Panc1 (cell line): ENCODE measurements around the gene PSME1. TPM values are rescaled to one million over a fixed set of nuclear protein-coding genes. Genes with fewer than 3 reads are reported as not detected.

Experiments
- ATAC-seq: fragments of 200-7000 bp; cut with Tn5 transposase; 2 replicates; pipeline ENCODE4 v1.9.1; 2020; ENCODE audit warnings: mild to moderate bottlenecking, moderate library complexity
- BruUV-seq: library from RNA; stranded (reverse); fragments of 400-500 nt; replicated peaks from 2 replicates; lab custom pipeline; 2021; lab: Mats Ljungman, UMichigan
- CTCF ChIA-PET: fragments of 300-600 bp; sonication (Branson Sonifier 250); formaldehyde crosslinking; loops from one replicate; lab custom pipeline; 2022; ENCODE audit warnings: antibody characterized with exemption; lab: Charles Lee
- POLR2A ChIA-PET: fragments of 300-600 bp; sonication (Branson Sonifier 250); formaldehyde crosslinking; loops from one replicate; lab custom pipeline; 2022; ENCODE audit warnings: antibody characterized with exemption; lab: Charles Lee
- DNase-seq: peaks from one replicate; pipeline ENCODE4 v3.0.0-alpha.2; 2010; ENCODE audit warnings: low read depth, low spot score
- H3K27ac ChIP-seq: 2 replicates; pipeline ENCODE4 v1.5.1; 2011; ENCODE audit warnings: mild to moderate bottlenecking, low read length, inconsistent platforms
- H3K27me3 ChIP-seq: fragments of 200-500 bp; sonication (Bioruptor generic); 2 replicates; pipeline ENCODE4 v1.6.0; 2014; ENCODE audit warnings: low read length, inconsistent platforms; ENCODE audit not compliant: control insufficient read depth, insufficient read depth
- H3K36me3 ChIP-seq: fragments of 200-500 bp; sonication (Bioruptor generic); 2 replicates; pipeline ENCODE4 v1.5.1; 2014; ENCODE audit warnings: inconsistent platforms, mild to moderate bottlenecking, low read length, moderate library complexity; ENCODE audit not compliant: control insufficient read depth, insufficient read depth
- H3K4me1 ChIP-seq: 2 replicates; pipeline ENCODE4 v1.5.1; 2011; ENCODE audit warnings: inconsistent platforms, mild to moderate bottlenecking, low read length, moderate library complexity; ENCODE audit not compliant: control insufficient read depth, insufficient read depth
- H3K4me3 ChIP-seq, 2 experiments: 2 replicates each; pipeline ENCODE4 v1.5.1; 2011 to 2012; ENCODE audit warnings: low read depth in 2 of 2, low read length in 2 of 2, mild to moderate bottlenecking in 2 of 2, inconsistent platforms in 1 of 2, moderate library complexity in 1 of 2
- H3K9me3 ChIP-seq: fragments of 200-500 bp; sonication (Bioruptor generic); 2 replicates; pipeline ENCODE4 v1.5.1; 2014; ENCODE audit warnings: low read depth, mild to moderate bottlenecking, inconsistent platforms, low read length, moderate library complexity; ENCODE audit not compliant: control insufficient read depth, insufficient read depth
- POLR2AphosphoS5 ChIP-seq: IDR thresholded peaks from 2 replicates; pipeline ENCODE4 v1.6.1; 2012; ENCODE audit warnings: mild to moderate bottlenecking, low read depth, low read length, moderate library complexity
- SIN3A ChIP-seq: IDR thresholded peaks from 2 replicates; pipeline ENCODE4 v1.6.1; 2012; ENCODE audit warnings: low read depth, mild to moderate bottlenecking, low read length, moderate library complexity, borderline replicate concordance; ENCODE audit not compliant: insufficient read depth
- TCF7L2 ChIP-seq: IDR thresholded peaks from 2 replicates; pipeline ENCODE4 v1.6.1; 2011; ENCODE audit warnings: mild to moderate bottlenecking, low read depth, low read length, inconsistent platforms
- in situ Hi-C: cut with HindIII; loops from 2 replicates; pipeline ENCODE4 v1.10.0; 2016; ENCODE audit warnings: low sequenced_read_pairs, low pct_unique_long_range_greater_than_20kb
- intact Hi-C: fragments of 100-400 bp; cut with micrococcal nuclease; formaldehyde crosslinking; loops from one replicate; pipeline ENCODE4 v1.10.0; 2022; ENCODE audit not compliant: unreplicated experiment
- total RNA-seq: library from RNA; stranded (reverse); gene quantifications from one replicate; pipeline ENCODE4 v1.2.1, GENCODE V29; 2021; ENCODE audit not compliant: unreplicated experiment
- TF ChIP-seq, protein P1 (sequence below): fragments of 450-650 bp; IDR thresholded peaks from 2 replicates; pipeline ENCODE4 v1.5.1; 2017; ENCODE audit warnings: mild to moderate bottlenecking
- TF ChIP-seq, protein P2 (sequence below), 2 experiments: IDR thresholded peaks; 2 replicates each; pipeline ENCODE4 v1.6.1; 2011 to 2012; ENCODE audit warnings: low read depth in 2 of 2, control low read depth in 1 of 2, low read length in 1 of 2, mild to moderate bottlenecking in 1 of 2, moderate library complexity in 1 of 2; ENCODE audit not compliant: insufficient read depth in 1 of 2

PSME1 gene
- total RNA-seq, 1 experiment from 2014 or later = 130 TPM

DNA sequence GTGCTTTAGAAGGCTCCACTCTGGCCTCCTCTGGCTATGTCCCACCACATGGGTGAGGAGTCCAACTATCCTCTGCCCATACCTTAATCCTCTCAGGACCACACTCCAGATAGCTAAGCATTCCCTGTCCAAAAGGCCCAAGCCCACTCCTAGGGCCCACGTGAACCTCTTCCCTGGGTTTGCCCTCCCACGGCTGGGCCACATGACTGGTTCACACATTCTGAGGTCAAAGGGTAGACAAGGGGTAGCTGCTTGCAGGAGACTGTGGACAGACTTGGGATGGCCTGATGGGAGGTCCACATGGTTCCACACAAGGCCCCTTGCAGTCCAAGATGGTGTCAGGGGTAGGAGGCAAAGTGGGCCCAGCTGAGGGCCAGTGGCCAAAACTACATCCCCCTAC is 47.9 kb upstream of the PSME1 start:
- no peaks in the 10 kb centered on the region for H3K36me3 ChIP-seq
- no peak overlapping the region for H3K4me3 ChIP-seq
- ATAC-seq (no peak), DNase-seq (no peak)
- no TSS peak for BruUV-seq
- no peaks in the 10 kb centered on the region for H3K9me3 ChIP-seq
- intact Hi-C loops (no loop called here), in situ Hi-C loops (no loop called here)
- H3K27me3 ChIP-seq = no peaks in the 10 kb centered on the region
- POLR2A ChIA-PET = no interaction called here
- no peak overlapping the region for H3K27ac ChIP-seq
- no peaks in the 10 kb centered on the region for H3K4me1 ChIP-seq
- TF ChIP-seq, protein P1, sequence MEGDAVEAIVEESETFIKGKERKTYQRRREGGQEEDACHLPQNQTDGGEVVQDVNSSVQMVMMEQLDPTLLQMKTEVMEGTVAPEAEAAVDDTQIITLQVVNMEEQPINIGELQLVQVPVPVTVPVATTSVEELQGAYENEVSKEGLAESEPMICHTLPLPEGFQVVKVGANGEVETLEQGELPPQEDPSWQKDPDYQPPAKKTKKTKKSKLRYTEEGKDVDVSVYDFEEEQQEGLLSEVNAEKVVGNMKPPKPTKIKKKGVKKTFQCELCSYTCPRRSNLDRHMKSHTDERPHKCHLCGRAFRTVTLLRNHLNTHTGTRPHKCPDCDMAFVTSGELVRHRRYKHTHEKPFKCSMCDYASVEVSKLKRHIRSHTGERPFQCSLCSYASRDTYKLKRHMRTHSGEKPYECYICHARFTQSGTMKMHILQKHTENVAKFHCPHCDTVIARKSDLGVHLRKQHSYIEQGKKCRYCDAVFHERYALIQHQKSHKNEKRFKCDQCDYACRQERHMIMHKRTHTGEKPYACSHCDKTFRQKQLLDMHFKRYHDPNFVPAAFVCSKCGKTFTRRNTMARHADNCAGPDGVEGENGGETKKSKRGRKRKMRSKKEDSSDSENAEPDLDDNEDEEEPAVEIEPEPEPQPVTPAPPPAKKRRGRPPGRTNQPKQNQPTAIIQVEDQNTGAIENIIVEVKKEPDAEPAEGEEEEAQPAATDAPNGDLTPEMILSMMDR = no peak
- TF ChIP-seq, protein P2, sequence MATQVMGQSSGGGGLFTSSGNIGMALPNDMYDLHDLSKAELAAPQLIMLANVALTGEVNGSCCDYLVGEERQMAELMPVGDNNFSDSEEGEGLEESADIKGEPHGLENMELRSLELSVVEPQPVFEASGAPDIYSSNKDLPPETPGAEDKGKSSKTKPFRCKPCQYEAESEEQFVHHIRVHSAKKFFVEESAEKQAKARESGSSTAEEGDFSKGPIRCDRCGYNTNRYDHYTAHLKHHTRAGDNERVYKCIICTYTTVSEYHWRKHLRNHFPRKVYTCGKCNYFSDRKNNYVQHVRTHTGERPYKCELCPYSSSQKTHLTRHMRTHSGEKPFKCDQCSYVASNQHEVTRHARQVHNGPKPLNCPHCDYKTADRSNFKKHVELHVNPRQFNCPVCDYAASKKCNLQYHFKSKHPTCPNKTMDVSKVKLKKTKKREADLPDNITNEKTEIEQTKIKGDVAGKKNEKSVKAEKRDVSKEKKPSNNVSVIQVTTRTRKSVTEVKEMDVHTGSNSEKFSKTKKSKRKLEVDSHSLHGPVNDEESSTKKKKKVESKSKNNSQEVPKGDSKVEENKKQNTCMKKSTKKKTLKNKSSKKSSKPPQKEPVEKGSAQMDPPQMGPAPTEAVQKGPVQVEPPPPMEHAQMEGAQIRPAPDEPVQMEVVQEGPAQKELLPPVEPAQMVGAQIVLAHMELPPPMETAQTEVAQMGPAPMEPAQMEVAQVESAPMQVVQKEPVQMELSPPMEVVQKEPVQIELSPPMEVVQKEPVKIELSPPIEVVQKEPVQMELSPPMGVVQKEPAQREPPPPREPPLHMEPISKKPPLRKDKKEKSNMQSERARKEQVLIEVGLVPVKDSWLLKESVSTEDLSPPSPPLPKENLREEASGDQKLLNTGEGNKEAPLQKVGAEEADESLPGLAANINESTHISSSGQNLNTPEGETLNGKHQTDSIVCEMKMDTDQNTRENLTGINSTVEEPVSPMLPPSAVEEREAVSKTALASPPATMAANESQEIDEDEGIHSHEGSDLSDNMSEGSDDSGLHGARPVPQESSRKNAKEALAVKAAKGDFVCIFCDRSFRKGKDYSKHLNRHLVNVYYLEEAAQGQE (IDR thresholded peaks at IDR 0.05; ENCODE audit: insufficient read depth in 1 of 2, low read depth in 2 of 2, low read length in 1 of 2) = no peak
- TF ChIP-seq POLR2AphosphoS5 (no peak), TCF7L2 (no peak), SIN3A (no peak)
- CTCF ChIA-PET = interaction anchor here (0.5 kb wide), 1 partner anchor 28 kb away, joined by 12 read pairs; no protein-coding TSS in a partner anchor

DNA sequence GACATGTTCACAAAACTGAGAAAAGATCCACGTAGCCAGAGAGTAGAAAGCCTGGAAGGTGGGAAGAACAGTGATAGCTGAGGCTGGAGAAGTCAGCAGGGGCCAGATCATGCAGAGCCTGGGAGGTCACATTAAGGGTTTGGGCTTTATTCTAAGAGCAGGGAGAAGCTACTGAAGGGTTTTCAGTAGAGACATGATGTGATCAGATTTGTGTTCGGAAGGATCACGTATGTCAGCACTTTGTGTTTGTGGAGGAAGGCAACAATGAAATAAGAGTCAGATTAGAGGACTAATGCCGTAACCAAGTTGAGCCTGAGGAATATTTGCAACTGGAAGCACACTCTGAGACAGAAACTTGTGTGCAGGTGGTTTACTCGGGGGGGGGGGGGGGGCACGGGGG is 46.1 kb upstream of the PSME1 start:
- no peak overlapping the region for H3K27ac ChIP-seq
- no peaks in the 10 kb centered on the region for H3K27me3 ChIP-seq
- H3K36me3 ChIP-seq = no peaks in the 10 kb centered on the region; the same call in 1 of the 2 replicates
- BruUV-seq = no TSS peak
- ATAC-seq (no peak), DNase-seq (no peak)
- POLR2A ChIA-PET = interaction anchor here (0.6 kb wide), 1 partner anchor 20 kb away, joined by 10 read pairs; no protein-coding TSS in a partner anchor
- no peaks in the 10 kb centered on the region for H3K9me3 ChIP-seq
- H3K4me1 ChIP-seq = no peaks in the 10 kb centered on the region; the same call in 1 of the 2 replicates
- CTCF ChIA-PET = interaction anchor here (1.2 to 4.0 kb wide), 2 partner anchors 19 to 32 kb away, joined by 5 to 50 read pairs; no protein-coding TSS in a partner anchor
- intact Hi-C loops = loop anchor here (1.0 to 2.0 kb wide), 2 partner anchors 32 to 75 kb away; no protein-coding TSS in a partner anchor
- in situ Hi-C loops = no loop called here
- no peak overlapping the region for H3K4me3 ChIP-seq
- no peak for TF ChIP-seq TCF7L2
- TF ChIP-seq POLR2AphosphoS5 = no peak
- TF ChIP-seq, protein P2 (IDR thresholded peaks at IDR 0.05; ENCODE audit: insufficient read depth in 1 of 2, low read depth in 2 of 2, low read length in 1 of 2) = no peak
- TF ChIP-seq, protein P1 = no peak
- TF ChIP-seq SIN3A = no peak
